Measurements from ENCODE around the gene TMEM131. TPM values are rescaled to one million over a fixed set of nuclear protein-coding genes. Genes with fewer than 3 reads are reported as not detected.
A peak's percentile ranks its signal among the peaks of the same experiment; 100 is the strongest.
"Not testable (repeated sequence)": the region's sequence is repeated elsewhere in the genome, so short reads cannot be mapped to it uniquely, and the experiment has no call there.

Gene TMEM131
- total and polyA plus RNA-seq, 12 donors: 13.7 to 57.5 (median 34.0) TPM

DNA sequence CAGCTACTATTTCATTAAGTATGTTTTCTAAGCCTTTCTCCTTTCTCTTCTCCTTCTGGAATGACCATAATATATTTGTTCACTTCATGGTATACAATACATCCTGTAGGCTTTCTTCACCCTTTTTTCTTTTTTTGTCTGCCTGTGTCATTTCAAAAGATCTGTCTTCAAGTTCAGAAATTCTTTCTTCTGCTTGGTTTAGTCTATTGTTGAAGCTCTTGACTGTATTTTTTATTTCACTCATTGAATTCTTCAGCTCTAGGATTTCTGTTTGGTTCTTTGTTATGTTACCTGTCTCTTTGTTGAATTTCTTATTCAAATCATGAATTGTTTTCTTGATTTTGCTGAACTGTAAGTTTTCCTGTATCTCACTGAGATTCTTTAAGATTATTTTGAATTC is 109.9 kb downstream of the TMEM131 start:
- Histone ChIP-seq H3K36me3 (replicated peaks in 1 of 2) (peaks cover 0 to 12% of the 10 kb centered on the region in 2 donors), H3K4me1 (replicated peaks in 1 of 2) (no peaks in the 10 kb centered on the region), H3K27me3 (no peaks in the 10 kb centered on the region), H3K27ac (no peak overlapping the region), H3K9me3 (replicated peaks in 1 of 3) (no peaks in the 10 kb centered on the region), H3K4me3 (no peak overlapping the region)
- no peak for TF ChIP-seq POLR2A (IDR thresholded peaks at IDR 0.05)
- TF ChIP-seq, protein P1, sequence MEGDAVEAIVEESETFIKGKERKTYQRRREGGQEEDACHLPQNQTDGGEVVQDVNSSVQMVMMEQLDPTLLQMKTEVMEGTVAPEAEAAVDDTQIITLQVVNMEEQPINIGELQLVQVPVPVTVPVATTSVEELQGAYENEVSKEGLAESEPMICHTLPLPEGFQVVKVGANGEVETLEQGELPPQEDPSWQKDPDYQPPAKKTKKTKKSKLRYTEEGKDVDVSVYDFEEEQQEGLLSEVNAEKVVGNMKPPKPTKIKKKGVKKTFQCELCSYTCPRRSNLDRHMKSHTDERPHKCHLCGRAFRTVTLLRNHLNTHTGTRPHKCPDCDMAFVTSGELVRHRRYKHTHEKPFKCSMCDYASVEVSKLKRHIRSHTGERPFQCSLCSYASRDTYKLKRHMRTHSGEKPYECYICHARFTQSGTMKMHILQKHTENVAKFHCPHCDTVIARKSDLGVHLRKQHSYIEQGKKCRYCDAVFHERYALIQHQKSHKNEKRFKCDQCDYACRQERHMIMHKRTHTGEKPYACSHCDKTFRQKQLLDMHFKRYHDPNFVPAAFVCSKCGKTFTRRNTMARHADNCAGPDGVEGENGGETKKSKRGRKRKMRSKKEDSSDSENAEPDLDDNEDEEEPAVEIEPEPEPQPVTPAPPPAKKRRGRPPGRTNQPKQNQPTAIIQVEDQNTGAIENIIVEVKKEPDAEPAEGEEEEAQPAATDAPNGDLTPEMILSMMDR (IDR thresholded peaks at IDR 0.05): no peak
- intact Hi-C loops (cut with DNase I): no loop called here
- no peak for DNase-seq

DNA sequence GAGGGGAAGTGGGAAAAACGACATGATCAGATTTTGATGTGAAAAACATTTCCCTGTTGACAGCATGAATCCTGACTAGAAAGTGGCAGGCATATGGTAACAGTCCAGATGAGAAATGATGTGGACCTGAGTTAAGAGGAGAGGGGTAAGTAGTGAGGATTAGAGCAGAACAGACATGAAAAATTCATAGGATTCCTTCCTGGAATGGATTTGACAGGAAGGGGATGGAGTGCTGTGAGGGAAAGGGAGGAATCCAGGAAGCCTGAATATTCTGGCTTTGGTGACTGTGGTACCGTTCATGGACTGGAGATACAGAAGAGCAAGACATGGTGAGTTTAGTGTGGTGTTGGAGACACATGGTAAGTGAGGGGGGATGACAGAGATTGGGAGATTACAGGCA is 115.4 kb downstream of the TMEM131 start:
- Histone ChIP-seq H3K27me3 (no peaks in the 10 kb centered on the region), H3K9me3 (replicated peaks in 1 of 3) (no peaks in the 10 kb centered on the region), H3K36me3 (replicated peaks in 1 of 2) (no peaks in the 10 kb centered on the region), H3K4me1 (replicated peaks in 1 of 2) (no peaks in the 10 kb centered on the region), H3K27ac (no peak overlapping the region), H3K4me3 (no peak overlapping the region)
- WGBS, 4 donors: 55 to 73% (median 68%) methylated on average over 2 of the region's 2 CpGs
- intact Hi-C loops (cut with DNase I): no loop called here
- no peak for TF ChIP-seq POLR2A (IDR thresholded peaks at IDR 0.05)
- TF ChIP-seq, protein P1 (IDR thresholded peaks at IDR 0.05): no peak
- no peak for DNase-seq

DNA sequence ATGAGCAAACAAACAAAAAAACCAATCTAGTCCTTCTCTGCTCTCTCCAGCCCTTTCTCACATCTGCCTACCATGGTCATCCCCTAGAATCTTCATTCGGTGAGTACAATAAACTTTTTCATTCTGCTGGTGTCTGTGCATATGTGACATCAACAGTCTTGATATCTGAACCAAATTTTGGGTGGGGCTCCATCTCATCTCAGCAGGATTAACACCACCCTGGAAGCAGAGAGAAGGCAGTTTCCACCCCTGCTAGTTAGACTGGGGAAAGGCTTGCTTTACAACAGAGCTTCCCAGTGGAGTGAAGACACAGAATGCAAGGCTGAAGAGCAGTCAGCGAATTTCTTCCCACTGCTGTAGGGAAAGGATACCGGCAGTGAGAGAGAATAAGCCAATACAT is 116.9 kb downstream of the TMEM131 start:
- intact Hi-C loops (cut with DNase I): no loop called here
- TF ChIP-seq, protein P1 (IDR thresholded peaks at IDR 0.05): no peak
- no peak for TF ChIP-seq POLR2A (IDR thresholded peaks at IDR 0.05)
- Histone ChIP-seq H3K27ac (no peak overlapping the region), H3K4me3 (no peak overlapping the region), H3K4me1 (replicated peaks in 1 of 2) (no peaks in the 10 kb centered on the region), H3K36me3 (replicated peaks in 1 of 2) (no peaks in the 10 kb centered on the region), H3K9me3 (replicated peaks in 1 of 3) (no peaks in the 10 kb centered on the region), H3K27me3 (no peaks in the 10 kb centered on the region)
- DNase-seq: no peak
- WGBS, 4 donors: 95 to 100% (median 97%) methylated on average over 3 of the region's 3 CpGs

DNA sequence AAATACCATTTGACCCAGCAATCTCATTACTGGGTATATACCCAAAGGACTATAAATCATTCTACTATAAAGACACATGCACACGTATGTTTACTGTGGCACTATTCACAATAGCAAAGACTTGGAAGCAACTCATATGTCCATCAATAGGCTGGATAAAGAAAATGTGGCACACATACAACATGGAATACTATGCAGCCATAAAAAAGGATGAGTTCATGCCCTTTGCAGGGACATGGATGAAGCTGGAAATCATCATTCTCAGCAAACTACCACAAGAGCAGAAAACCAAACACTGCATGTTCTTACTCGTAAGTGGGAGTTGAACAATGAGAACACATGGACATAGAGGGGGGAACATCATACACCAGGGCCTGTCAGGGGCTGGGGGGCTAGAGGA is 117.4 kb downstream of the TMEM131 start:
- intact Hi-C loops (cut with DNase I); H3K27me3 ChIP-seq; H3K36me3 ChIP-seq (replicated peaks in 1 of 2); H3K4me3 ChIP-seq; H3K27ac ChIP-seq; H3K9me3 ChIP-seq (replicated peaks in 1 of 3); DNase-seq; H3K4me1 ChIP-seq (replicated peaks in 1 of 2): not testable (repeated sequence)
- WGBS, 4 donors: 96 to 100% (median 98%) methylated on average over 2 of the region's 2 CpGs

DNA sequence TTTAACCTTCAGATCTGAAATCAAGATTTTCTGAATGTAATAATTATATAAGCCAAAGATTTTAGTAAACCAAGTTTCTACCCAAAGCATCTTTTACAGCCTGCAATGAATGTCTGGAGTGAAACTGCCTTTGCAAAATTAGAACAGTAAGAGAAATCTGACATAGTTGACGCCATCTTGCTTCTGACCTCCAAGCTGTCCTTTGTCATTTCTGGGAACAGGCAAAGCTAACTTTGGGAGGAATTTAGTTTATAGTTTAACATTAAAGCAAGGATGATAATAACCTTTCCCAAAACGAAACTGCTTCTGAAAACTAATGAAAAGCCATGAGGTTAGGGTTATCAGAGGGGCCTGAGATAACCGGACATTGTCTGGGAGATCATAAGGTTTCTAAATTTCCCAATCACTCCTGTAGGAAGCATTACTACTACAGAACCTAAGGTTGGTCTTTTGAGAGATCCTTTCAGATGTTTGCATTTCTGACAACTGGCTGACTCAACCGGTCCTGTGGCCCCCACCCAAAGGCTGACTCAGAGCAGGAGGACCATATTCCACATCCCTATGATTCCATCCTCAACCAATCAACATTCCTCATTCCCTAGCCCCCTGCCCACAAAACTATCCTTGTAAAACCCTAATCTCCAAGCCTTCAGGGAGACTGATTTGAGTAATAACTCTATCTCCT is 124.5 kb downstream of the TMEM131 start:
- H3K27me3 ChIP-seq: no peaks in the 10 kb centered on the region
- TF ChIP-seq POLR2A (IDR thresholded peaks at IDR 0.05): no peak
- TF ChIP-seq, protein P1 (IDR thresholded peaks at IDR 0.05): no peak
- 70 to 80% (median 75%) methylated on average over 4 of the region's 4 CpGs for WGBS, 4 donors
- intact Hi-C loops (cut with DNase I): no loop called here
- H3K9me3 ChIP-seq (replicated peaks in 1 of 3): no peaks in the 10 kb centered on the region
- no peak for DNase-seq
- H3K36me3 ChIP-seq (replicated peaks in 1 of 2): no peaks in the 10 kb centered on the region
- H3K4me3 ChIP-seq: no peak overlapping the region
- H3K4me1 ChIP-seq (replicated peaks in 1 of 2): peaks cover 23 to 31% of the 10 kb centered on the region in 2 donors
- H3K27ac ChIP-seq: peak overlapping the region in 2 of 5 donors; percentile 60 to 76
